ENCODE measurements around the gene MBIP. TPM values are rescaled to one million over a fixed set of nuclear protein-coding genes. Genes with fewer than 3 reads are reported as not detected.

The MBIP gene
- total RNA-seq, 1 donor from 2014 or later, result 22.3 TPM

DNA sequence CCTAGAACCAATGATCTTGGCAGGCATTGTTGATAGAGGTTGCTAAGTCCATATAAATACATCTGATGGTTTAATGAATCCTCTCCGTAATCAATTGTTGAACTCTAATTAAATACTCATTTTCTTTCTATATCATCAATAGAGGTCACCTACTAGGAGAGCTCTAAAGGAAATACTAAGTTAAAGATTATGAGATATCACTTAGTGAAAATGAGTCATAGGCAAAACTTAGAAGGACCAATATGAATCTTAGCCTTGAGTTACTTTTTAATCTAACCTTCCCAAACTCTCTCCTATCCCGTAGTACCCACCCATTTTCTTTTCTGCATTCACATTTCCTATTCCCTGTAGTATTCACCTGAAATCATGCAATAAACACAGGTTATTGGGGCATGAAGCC lies 50.2 kb downstream of the MBIP start:
- H3K79me2 ChIP-seq (ENCODE audit: insufficient read depth, low read length), result no peaks in the 10 kb centered on the region
- H3K4me1 Mint-ChIP-seq (ENCODE audit: low read depth, unreplicated experiment), result no peaks in the 10 kb centered on the region
- no peak overlapping the region for H3K27ac ChIP-seq (ENCODE audit: low read depth, low read length)
- DNase-seq (ENCODE audit: low read depth) (no peak), FAIRE-seq (no peak)
- no peak overlapping the region for H3K4me3 ChIP-seq (ENCODE audit: insufficient read depth, low read depth, low read length)
- H3K4me2 ChIP-seq (ENCODE audit: low read length), result no peak overlapping the region
- no peak overlapping the region for H3K27ac Mint-ChIP-seq (ENCODE audit: unreplicated experiment)
- H4K20me1 ChIP-seq (ENCODE audit: insufficient read depth, low read length), result no peaks in the 10 kb centered on the region
- H3K9me3 ChIP-seq (ENCODE audit: insufficient read depth, low read depth, low read length), result no peaks in the 10 kb centered on the region
- H3K36me3 ChIP-seq (ENCODE audit: insufficient read depth, low read length), result no peaks in the 10 kb centered on the region
- no peak overlapping the region for H3K4me3 Mint-ChIP-seq (ENCODE audit: unreplicated experiment)
- TF ChIP-seq, protein P1, sequence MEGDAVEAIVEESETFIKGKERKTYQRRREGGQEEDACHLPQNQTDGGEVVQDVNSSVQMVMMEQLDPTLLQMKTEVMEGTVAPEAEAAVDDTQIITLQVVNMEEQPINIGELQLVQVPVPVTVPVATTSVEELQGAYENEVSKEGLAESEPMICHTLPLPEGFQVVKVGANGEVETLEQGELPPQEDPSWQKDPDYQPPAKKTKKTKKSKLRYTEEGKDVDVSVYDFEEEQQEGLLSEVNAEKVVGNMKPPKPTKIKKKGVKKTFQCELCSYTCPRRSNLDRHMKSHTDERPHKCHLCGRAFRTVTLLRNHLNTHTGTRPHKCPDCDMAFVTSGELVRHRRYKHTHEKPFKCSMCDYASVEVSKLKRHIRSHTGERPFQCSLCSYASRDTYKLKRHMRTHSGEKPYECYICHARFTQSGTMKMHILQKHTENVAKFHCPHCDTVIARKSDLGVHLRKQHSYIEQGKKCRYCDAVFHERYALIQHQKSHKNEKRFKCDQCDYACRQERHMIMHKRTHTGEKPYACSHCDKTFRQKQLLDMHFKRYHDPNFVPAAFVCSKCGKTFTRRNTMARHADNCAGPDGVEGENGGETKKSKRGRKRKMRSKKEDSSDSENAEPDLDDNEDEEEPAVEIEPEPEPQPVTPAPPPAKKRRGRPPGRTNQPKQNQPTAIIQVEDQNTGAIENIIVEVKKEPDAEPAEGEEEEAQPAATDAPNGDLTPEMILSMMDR (IDR thresholded peaks at IDR 0.05; ENCODE audit: insufficient read depth, low read depth, low read length), result no peak
- no peak for TF ChIP-seq EZH2 (IDR thresholded peaks at IDR 0.05; ENCODE audit: insufficient read depth, low read length)
- H3K9ac ChIP-seq (ENCODE audit: low read length), result no peak overlapping the region
- H3K27me3 ChIP-seq (ENCODE audit: insufficient read depth, low read length), result peaks cover 38% of the 10 kb centered on the region
- H2AFZ ChIP-seq (ENCODE audit: low read depth, low read length), result no peak overlapping the region
- H3K27me3 Mint-ChIP-seq (ENCODE audit: low read depth, unreplicated experiment), result peaks cover 47% of the 10 kb centered on the region
- H3K36me3 Mint-ChIP-seq (ENCODE audit: low read depth, unreplicated experiment), result peaks cover 2% of the 10 kb centered on the region
- peaks cover 4% of the 10 kb centered on the region for H3K4me1 ChIP-seq (ENCODE audit: insufficient read depth, low read length)
- no peaks in the 10 kb centered on the region for H3K9me3 Mint-ChIP-seq (ENCODE audit: unreplicated experiment)

- no peaks in the 10 kb centered on the region for H3K4me1 Mint-ChIP-seq (ENCODE audit: low read depth, unreplicated experiment)
- Histone ChIP-seq H3K4me2 (ENCODE audit: low read length) (no peak overlapping the region), H2AFZ (ENCODE audit: low read depth, low read length) (no peak overlapping the region), H3K79me2 (ENCODE audit: insufficient read depth, low read length) (no peaks in the 10 kb centered on the region), H3K9me3 (ENCODE audit: insufficient read depth, low read depth, low read length) (no peaks in the 10 kb centered on the region), H3K4me3 (ENCODE audit: insufficient read depth, low read depth, low read length) (no peak overlapping the region), H3K36me3 (ENCODE audit: insufficient read depth, low read length) (no peaks in the 10 kb centered on the region), H3K4me1 (ENCODE audit: insufficient read depth, low read length) (peaks cover 4% of the 10 kb centered on the region), H3K27ac (ENCODE audit: low read depth, low read length) (no peak overlapping the region), H3K27me3 (ENCODE audit: insufficient read depth, low read length) (peaks cover 25% of the 10 kb centered on the region), H4K20me1 (ENCODE audit: insufficient read depth, low read length) (no peaks in the 10 kb centered on the region), H3K9ac (ENCODE audit: low read length) (no peak overlapping the region)
- no peak for FAIRE-seq
- no peaks in the 10 kb centered on the region for H3K9me3 Mint-ChIP-seq (ENCODE audit: unreplicated experiment)
- TF ChIP-seq, protein P1 (IDR thresholded peaks at IDR 0.05; ENCODE audit: insufficient read depth, low read depth, low read length), result no peak
- TF ChIP-seq EZH2 (IDR thresholded peaks at IDR 0.05; ENCODE audit: insufficient read depth, low read length), result no peak
- H3K4me3 Mint-ChIP-seq (ENCODE audit: unreplicated experiment), result no peak overlapping the region
- DNase-seq (ENCODE audit: low read depth), result no peak
- H3K36me3 Mint-ChIP-seq (ENCODE audit: low read depth, unreplicated experiment), result peaks cover 2% of the 10 kb centered on the region
- peaks cover 36% of the 10 kb centered on the region for H3K27me3 Mint-ChIP-seq (ENCODE audit: low read depth, unreplicated experiment)
- no peak overlapping the region for H3K27ac Mint-ChIP-seq (ENCODE audit: unreplicated experiment)
These were observed 52.3 kb downstream of the MBIP start for GRCh38 chr14:36268121-36268520.

DNA sequence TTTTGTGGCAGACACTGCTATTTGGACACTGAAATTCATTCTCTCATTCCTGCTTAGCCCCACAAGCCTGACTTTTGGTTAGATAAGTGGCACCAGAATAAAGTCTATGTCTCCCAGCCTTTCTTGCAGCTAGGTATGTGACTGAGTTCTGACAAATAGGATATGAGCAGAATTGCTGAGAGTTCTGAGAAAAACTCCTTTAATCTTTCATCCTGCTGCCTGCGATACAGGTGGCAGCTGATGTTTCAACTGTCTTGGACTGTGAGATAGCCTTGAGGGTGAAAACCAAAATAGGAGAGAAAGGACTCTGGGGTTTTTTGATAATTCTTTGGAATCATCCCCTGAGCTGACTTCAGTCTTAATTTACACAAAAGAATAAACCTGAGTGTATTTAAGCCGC lies 55.8 kb downstream of the MBIP start:
- Histone ChIP-seq H3K36me3 (ENCODE audit: insufficient read depth, low read length) (no peaks in the 10 kb centered on the region), H3K4me2 (ENCODE audit: low read length) (no peak overlapping the region), H3K4me1 (ENCODE audit: insufficient read depth, low read length) (no peaks in the 10 kb centered on the region), H4K20me1 (ENCODE audit: insufficient read depth, low read length) (no peaks in the 10 kb centered on the region), H3K27me3 (ENCODE audit: insufficient read depth, low read length) (peaks cover 2% of the 10 kb centered on the region), H2AFZ (ENCODE audit: low read depth, low read length) (no peak overlapping the region), H3K79me2 (ENCODE audit: insufficient read depth, low read length) (no peaks in the 10 kb centered on the region), H3K9ac (ENCODE audit: low read length) (no peak overlapping the region), H3K4me3 (ENCODE audit: insufficient read depth, low read depth, low read length) (no peak overlapping the region), H3K9me3 (ENCODE audit: insufficient read depth, low read depth, low read length) (no peaks in the 10 kb centered on the region), H3K27ac (ENCODE audit: low read depth, low read length) (no peak overlapping the region)
- no peak for DNase-seq (ENCODE audit: low read depth)
- peaks cover 7% of the 10 kb centered on the region for H3K27me3 Mint-ChIP-seq (ENCODE audit: low read depth, unreplicated experiment)
- H3K9me3 Mint-ChIP-seq (ENCODE audit: unreplicated experiment), result no peaks in the 10 kb centered on the region
- H3K27ac Mint-ChIP-seq (ENCODE audit: unreplicated experiment), result no peak overlapping the region
- no peaks in the 10 kb centered on the region for H3K36me3 Mint-ChIP-seq (ENCODE audit: low read depth, unreplicated experiment)
- FAIRE-seq, result no peak
- H3K4me3 Mint-ChIP-seq (ENCODE audit: unreplicated experiment), result no peak overlapping the region
- H3K4me1 Mint-ChIP-seq (ENCODE audit: low read depth, unreplicated experiment), result no peaks in the 10 kb centered on the region
- TF ChIP-seq EZH2 (IDR thresholded peaks at IDR 0.05; ENCODE audit: insufficient read depth, low read length), result no peak
- TF ChIP-seq, protein P1 (IDR thresholded peaks at IDR 0.05; ENCODE audit: insufficient read depth, low read depth, low read length), result no peak

All from astrocyte (in vitro differentiated cells and primary cell).